Measurements from ENCODE around the gene ATP1B2.
A peak's percentile ranks its signal among the peaks of the same experiment; 100 is the strongest.

The ATP1B2 gene

GRCh38 chr17:7686222-7687071 is 35.7 kb downstream of the ATP1B2 start:
- peak; percentile 85 to 90 for DNase-seq

GRCh38 chr17:7687072-7687907 is 36.6 kb downstream of the ATP1B2 start, which contains the start of gene TP53:
TSS of gene TP53 (minus strand) at chr17:7687490. CDS start at chr17:7676594, 10,896 bp downstream.
- DNase-seq = peak; percentile 91 to 94

DNA sequence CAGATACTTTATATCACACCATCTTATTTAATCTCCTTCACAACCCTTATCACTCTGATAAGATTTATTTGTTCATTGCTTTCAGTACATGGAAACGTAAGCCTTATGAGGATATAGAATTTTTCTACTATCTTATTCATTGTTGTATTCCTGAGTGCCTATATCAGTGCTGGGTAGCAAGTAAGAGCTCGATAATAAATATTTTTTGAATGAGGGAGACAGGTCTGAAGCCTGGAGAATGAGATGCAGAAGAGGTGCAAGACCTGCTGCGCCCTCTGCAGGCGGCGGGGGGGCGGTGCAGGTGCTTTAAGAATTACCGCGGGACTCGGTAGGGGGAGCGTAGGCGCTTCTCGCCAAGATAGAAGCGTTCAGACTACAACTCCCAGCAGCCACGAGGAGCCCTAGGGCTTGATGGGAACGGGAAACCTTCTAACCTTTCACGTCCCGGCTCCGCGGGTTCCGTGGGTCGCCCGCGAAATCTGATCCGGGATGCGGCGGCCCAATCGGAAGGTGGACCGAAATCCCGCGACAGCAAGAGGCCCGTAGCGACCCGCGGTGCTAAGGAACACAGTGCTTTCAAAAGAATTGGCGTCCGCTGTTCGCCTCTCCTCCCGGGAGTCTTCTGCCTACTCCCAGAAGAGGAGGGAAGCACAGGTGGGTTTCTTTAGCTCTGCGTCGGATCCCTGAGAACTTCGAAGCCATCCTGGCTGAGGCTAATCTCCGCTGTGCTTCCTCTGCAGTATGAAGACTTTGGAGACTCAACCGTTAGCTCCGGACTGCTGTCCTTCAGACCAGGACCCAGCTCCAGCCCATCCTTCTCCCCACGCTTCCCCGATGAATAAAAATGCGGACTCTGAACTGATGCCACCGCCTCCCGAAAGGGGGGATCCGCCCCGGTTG is 37.4 kb downstream of the ATP1B2 start, which contains the start of gene WRAP53:
Gene WRAP53 (plus strand): TSS at position 570 of the 900 bp plus-strand sequence. CDS start 172 bp downstream, at position 742.
- DNase-seq = peak; percentile 95 to 98

- no peak for DNase-seq
Observed at GRCh38 chr17:7688808-7689316, 38.1 kb downstream of the ATP1B2 start.

GRCh38 chr17:7695586-7695985 is 44.9 kb downstream of the ATP1B2 start:
- DNase-seq = no peak

GRCh38 chr17:7697828-7698588 is 47.3 kb downstream of the ATP1B2 start:
- no peak for DNase-seq

GRCh38 chr17:7700510-7700909 is 49.8 kb downstream of the ATP1B2 start:
- DNase-seq = no peak

DNA sequence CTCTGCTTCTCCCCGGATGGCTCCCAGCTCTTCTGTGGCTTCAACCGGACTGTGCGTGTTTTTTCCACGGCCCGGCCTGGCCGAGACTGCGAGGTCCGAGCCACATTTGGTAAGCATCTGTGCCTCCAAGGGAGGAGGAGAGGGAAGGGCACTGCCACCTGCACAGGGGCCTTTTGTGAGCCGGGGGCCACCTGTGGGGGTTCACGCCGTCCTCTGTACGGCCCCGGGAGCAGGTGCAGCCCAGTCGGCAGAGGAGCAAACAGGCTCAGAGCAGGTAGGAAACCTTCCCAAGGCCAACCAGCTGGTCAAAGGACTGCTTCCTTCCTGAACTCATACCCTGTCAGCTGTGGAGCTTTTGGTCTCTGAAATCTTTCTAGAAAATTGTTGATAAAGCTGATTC is 51.0 kb downstream of the ATP1B2 start:
- DNase-seq = no peak

GRCh38 chr17:7702776-7703175 is 52.0 kb downstream of the ATP1B2 start:
- DNase-seq = no peak

DNA sequence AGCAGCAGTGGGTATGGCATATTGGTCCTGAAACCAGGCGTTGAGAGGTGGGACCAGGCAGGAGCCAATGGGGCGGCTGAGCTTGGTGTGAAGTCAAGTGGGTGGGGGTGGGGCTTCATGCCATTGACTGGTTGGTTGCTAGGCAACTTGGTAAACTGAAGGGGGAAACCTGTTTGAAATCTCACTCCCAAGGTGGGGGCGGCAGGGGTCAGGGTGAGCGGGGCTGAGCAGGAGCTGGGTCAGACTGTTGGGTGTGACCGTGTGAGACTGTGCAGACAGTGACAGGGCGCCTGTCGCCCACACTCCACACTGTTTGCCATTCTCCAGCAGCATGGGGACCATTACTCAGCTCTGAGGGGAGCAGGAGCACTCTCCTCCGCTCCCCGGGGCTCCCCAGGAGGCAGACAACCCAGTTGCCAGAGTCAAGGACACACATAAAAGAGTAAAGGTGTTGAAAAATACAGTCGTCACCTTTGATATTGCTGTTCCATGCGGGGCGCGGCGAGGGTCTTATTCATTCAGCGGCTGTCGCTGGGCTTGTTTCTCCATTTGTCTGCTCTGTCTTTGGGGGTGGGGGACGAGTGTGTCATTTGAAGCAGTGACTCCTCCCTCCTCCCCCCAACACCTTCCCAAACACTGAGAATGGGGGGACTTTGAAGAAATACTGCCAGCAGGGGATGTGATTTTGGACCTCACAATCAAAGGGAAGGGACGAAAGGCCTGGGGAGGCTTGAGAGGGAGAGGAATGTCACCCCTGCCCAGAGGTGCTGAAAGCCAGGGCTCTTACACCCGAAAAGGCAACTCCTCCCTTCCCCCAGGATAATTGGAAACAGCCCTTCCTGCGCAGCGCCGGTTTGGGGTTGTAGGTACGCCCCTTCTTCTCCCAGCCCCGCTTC is 53.1 kb downstream of the ATP1B2 start:
- no peak for DNase-seq

DNA sequence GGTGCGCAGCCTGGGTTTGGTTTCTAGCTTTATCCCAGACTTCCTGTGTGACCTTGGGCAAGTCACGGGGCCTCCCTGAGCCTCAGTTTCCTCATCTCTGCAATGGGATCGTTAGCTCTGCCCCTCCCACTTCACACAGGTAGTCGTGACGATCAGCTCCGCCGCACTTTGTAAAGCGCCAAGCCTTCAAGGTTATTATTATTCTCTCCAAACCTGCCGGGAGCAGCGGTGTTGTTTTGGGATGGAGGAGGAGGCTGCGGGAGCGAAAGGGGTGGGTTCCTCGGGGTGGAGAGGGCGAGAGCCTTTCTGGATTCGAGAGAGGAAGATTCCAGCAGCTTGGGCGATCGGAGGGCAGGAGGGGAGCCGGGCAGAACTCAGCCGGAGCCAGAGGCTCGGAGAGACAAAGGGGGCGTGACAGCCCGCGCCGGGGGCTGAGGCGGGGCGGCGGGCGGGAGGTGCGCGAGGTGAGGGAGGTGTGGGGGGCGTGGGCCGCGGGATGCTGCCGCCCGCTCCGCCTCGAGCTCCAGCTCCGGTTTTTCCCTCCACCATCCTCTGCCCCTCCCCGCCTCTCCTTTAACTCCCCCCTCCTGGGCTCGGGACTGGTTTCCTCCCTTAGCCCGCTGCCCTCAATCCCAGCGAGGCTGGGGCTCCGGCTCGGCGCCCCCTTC is 54.0 kb downstream of the ATP1B2 start, which contains the start of gene EFNB3:
Gene EFNB3 (plus strand): TSS at position 602 of the 668 bp plus-strand sequence. CDS start 397 bp downstream, outside the sequence.
- peak in 1 of 2 experiments; percentile 58 for DNase-seq

DNA sequence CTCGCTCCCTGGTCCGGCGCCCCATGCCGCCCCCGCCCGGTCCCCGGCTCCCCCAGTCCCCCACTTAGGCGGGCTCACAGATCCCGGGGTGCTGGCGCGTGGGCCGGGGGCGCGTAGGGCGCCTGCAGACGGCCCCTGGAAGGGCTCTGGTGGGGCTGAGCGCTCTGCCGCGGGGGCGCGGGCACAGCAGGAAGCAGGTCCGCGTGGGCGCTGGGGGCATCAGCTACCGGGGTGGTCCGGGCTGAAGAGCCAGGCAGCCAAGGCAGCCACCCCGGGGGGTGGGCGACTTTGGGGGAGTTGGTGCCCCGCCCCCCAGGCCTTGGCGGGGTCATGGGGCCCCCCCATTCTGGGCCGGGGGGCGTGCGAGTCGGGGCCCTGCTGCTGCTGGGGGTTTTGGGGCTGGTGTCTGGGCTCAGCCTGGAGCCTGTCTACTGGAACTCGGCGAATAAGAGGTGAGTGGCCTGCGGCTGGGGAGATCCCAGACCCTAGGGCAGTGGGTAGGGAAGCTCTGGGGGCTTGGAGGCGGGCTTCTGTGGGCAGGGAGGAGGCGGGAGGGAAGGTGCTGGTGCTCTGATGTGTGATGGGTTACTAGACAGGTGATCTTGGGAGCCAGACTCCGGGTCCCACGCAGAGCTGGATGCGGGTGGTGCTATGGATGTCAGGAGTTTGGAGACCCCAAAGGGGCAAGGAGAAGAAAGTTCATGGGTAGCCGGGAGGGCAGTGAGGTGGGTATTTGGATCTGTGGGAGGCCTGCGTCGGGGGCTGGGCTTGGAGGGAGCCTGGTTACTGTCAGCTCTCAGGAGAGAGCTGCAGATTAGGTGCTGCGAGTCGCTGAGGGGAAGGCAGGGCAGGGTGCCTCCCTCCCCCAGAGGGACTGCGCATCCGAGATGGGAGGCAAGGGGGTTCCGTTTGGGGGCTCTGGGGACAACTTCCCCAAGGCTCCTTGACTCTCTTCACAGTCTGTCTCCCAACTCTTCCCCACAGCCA is 54.8 kb downstream of the ATP1B2 start:
- DNase-seq = no peak

GRCh38 chr17:7706631-7707354 is 56.1 kb downstream of the ATP1B2 start:
- DNase-seq = no peak
